Stimulated activated CD8-positive, alpha-beta memory T cell treated with anti-CD3 and anti-CD28 coated beads, Interleukin-15, amount 100 ng/mL, for 4 hours (primary cell): ENCODE data around the gene TRABD2B.

Source experiments
- DNase-seq, 2 donors: peaks; one replicate each; pipeline ENCODE4 v3.0.0-alpha.2; 2020; ENCODE audit warnings: low read depth in 2 of 2

Gene TRABD2B

DNA sequence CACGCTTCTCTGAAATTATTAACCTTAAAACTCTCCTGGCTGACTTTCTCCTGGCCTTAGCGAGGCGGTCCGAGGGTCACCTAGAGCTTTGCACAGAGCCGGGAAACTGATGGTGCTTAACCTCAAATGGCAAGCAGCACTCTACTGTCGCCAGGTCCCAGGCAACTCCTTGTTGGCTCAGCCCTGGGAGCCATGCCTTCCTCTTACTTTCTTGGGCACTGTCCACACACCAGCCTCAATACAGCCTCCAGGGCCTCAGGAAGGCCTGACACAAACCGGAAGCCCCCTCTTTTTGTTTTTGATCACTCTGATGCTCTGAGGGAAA, 3.8 kb downstream of the TRABD2B start:
- no peak for DNase-seq

DNA sequence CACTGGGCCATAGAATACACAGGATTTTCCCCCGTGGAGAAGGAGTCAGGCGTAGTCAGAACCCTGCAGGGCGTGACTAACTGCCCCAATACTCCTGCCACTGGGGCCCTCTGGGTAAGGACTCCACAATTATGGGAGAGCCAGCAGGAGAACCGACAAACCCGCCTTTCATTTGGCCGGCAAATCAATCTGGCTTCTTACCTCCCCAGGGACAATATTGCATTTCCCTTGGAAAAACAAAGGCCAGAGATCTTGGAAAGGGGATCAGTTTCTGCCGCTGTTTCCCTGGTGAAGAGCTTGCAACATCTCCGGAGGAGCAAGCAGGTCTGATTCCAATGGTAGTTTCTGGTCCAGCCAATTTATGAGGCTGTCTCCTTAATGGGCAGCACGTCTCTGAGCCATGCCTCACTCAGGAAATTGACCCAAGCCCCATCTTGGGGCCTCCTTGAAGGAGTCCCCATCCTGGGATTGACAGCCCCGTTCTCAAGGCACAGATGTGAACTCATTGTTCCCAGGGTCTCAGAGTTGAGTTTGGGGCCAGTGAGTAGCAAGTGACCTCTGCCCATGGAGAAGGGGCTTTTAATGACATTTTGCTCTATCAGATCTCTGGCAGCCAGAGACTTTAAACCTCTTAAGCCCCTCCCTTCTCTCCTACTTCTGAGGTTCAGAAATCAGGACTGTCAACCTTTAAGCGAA, 4.3 kb downstream of the TRABD2B start:
- DNase-seq, result no peak

- DNase-seq, result no peak
Measured at GRCh38 chr1:47991673-47992072, 5.5 kb downstream of the TRABD2B start.

DNA sequence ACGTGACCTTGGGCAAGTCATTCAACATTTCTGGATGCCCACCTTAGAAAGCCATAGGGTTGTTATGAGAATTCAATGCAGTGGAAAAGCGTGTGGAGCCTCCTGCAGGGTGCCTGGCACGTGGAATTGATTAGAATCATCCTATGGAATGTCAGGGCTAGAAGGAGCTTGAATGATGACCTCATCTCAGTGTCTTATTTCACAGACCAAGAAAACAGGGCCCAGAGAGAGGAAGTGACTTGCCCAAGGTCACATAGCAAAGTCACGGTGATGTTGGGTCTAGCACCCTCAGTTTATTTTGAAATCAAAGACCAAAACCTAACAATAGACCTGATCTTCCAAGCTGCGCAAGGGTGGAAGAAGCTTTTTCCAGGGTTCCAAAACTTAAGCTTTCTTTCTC, 6.0 kb downstream of the TRABD2B start:
- no peak for DNase-seq

- DNase-seq, result no peak
Measured at GRCh38 chr1:47990286-47990685, 6.9 kb downstream of the TRABD2B start.

GRCh38 chr1:47987601-47988000, 9.6 kb downstream of the TRABD2B start:
- DNase-seq, result no peak

DNA sequence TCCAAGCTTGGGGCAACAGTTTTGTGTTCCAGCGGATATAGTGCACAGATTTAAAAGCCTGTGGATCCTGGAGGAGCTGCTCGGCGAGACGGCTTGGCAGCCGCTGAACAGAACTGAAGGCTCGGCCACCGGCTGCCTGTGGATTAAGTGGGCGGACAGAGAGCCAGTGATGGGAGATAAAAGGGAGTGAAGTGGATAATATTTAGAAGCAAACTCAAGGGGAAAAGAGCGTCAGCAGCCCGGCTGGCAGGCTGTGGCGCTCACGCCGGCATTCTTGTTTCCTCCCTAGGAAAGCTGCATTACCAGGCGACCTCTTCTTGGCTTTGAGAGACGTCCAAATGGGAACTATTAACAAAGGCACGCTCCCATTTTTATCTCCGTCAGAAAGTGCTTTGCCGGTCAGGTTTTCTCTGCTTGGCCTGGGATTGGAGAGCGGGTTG, 10.4 kb downstream of the TRABD2B start:
- no peak for DNase-seq

GRCh38 chr1:47985018-47985417, 12.2 kb downstream of the TRABD2B start:
- no peak for DNase-seq

DNA sequence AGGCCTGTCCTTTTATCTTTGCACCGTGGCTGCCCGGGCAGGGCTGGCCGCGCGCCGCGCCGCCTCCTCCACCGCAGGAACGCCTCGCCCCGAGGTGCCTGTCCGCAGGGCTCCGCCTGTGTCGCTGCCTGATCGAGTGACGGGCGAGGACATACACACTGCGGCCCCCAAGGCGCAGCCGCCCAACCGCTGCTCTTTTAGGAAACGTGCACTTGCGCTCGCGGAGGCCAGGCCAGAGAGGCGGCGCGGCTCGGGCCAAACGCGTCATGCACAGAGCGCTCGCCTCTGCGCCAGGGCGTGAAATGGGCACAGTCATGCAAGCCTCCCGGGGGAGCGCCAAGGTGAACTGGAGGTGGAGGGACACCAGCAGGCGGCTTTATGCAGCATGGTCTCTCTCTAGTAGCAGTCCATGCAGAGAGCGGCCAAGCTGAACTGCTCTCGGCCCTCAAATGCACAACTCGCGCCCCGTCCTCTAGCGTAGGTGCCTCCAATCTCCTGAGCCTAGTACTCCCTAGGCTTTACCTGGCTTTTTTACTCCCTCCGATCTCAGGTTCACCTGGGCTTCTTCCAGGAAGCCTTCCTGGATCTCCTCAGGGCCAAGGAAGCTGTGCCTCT, 12.9 kb downstream of the TRABD2B start:
- no peak for DNase-seq

DNA sequence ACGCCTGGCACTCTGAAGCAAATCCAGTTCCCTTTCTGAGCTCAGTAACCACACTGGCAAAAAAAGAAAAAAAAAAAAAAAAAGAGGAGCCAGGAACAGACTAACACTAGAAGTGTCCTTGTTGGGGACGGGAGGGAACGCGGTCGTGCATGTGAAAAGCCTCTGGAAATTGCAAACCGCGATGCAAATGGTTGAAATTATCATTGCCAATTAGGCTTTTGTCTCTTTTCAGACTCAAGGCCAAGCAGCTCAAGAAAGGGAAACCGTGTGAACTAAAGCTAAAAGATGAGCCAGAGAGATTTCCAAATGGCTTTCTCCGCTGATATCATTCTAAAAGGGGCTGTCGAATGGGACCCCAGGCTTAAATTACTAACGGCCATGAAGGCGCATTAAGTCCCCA, 13.5 kb downstream of the TRABD2B start:
- no peak for DNase-seq

DNA sequence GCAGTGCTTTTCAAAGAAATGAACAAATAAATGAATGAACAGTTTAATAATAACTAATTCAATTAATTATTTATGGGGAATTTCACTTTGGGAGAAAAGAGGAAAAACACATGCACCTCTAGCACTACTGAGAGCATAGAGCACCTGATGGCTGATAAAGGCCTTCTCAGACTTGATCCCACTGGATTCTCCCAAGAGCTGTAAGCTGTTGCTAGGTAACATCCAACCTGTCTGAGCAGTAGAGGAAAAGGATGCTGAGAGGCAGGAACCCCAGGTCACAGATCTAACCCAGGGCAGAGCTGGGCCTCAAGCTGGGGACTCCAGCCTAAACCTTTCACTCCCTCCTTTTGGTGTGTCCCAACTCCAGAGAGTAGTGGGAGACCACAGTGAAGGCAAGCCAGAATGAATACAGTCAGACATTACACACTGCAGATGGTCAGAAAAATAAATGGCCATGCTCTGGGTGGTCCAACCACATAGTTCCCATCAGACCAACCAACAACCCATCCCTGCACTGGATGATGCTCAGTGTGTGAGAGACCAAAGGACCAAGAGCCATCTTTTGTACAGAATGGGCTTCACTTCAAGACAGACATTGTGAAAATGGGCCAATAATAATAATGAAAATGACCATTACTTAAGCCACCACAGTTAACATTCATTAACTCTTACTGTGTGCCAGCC, 15.4 kb downstream of the TRABD2B start:
- no peak for DNase-seq

- no peak for DNase-seq
Measured at GRCh38 chr1:47980501-47980900, 16.7 kb downstream of the TRABD2B start.

DNA sequence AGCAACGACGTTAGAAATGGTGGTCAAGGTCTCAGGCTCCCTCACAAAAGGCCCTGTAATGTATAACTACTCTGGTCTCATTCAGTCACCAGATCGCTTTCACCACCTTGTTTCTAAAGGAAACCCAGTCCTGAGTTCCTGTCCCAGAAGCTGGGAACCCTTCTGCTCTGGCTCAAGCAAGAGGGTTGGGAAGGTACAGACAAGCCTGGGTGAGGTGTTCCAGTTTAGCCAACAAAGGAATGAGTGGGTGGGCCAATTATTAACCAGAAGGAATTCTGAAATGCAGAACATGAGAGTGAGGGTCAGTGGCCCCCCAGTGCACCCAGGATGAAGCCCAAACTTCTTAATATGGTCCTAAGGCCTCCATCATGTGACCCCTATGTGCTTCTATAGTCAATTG, 17.5 kb downstream of the TRABD2B start:
- no peak for DNase-seq

GRCh38 chr1:47978486-47978885, 18.7 kb downstream of the TRABD2B start:
- DNase-seq, result no peak

- no peak for DNase-seq
Measured at GRCh38 chr1:47976728-47977127, 20.5 kb downstream of the TRABD2B start.

DNA sequence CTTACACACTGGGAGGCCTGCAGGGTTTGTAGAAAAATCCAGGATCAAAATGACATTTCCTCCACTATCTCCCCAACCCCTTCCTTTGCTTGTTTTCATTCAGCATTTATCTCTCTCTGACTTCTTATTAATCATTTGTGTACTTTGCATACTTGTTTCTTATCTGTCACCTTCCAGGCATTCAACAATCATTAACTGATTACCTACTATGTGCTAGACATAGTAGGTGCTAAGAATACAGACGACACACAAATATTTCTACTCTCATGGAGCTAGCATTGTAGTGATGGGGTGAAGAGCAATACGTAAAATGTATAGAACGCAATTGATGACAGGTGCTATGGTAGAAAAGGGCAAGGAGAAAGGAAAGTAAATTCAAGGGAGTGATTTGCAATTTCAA, 20.9 kb downstream of the TRABD2B start:
- no peak for DNase-seq

DNA sequence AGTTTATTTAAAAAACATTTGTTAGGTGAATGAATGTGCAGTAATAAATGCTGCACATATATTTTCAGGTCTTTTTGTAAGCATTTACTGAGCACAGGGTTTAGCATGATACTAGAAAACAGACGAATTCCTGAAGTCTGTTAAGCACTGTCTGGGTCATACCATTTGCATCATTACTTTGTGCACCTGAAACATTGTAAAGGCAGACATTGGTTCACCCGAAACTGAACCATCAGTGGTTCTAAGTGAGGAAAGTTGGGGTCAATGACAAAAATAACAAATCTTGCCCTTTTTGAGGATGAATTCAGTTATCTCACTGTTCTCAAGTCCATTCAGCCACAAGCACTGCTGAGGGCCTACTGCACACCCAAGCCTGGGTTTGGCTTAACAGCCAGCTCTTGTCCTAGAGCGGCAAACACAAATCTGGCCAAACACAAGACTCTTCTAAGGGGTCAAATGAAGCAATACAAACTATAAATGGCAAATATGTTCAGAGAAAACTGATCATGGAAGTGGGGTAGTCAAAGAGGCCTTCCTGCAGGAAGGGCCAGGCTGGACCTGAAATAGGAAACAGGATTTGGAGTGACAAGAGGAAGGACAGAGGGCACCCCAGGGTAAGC, 21.8 kb downstream of the TRABD2B start:
- no peak for DNase-seq

DNA sequence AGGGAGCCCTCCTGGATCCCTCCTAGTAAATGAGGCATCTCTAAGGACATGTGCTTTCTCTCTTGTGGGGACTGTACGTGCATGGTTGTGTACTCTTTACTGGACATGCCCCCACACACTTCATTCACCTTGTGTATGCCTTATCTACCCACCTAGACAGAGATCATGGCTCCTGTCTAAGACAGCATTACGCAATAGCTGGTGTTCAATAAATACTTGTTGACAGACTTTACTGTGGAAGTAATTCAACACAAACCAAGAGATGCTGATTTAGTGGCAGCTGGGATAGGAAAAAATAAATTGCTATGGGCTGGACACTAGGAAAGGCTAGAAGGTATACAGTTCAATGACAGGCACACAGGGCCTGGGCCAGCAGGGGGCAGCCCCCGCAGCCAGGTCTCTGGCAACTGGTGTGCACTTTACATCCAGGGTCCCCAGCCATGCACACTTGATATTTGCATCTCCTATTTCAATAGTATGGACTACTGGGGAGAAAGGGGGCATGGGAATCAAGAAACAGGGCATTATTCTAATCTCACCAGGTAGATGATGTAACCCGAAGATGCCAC, 24.2 kb downstream of the TRABD2B start:
- DNase-seq, result no peak

DNA sequence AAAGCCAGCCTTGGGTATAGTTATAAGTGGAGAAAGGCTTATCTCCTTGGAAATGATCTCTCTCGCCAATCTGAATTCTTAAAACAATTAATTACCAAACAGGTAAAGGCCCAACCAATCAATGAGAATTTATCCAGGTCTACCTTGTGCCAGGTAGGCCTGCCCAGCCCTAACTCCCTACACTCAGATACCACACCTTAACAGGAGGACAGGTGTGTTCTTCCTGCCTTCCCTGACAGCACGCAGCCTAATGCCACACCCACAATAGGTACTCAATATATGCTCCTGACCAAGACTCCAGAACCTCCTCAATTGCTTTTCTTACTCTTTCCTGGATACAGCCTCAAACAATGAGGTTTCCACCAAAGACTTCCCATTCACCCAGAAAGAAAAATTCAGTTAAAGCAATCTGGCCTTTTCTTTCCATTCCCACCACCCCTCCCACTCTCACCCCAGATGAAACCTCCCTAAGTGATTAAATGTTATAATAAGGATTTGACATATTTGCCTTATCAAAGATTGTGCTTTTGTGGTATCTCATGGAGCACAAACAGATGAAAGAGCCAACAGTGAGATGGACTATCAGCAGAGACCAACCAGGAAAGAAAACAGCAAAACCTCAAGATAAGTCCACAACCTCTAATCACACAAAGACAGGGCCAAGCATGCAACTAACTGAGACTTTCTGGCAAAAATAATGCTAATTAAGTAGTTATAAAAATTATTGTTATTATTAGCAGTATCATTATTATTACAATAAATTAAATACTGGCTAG, 25.6 kb downstream of the TRABD2B start:
- no peak for DNase-seq

- DNase-seq, result no peak
Measured at GRCh38 chr1:47970882-47971281, 26.3 kb downstream of the TRABD2B start.

DNA sequence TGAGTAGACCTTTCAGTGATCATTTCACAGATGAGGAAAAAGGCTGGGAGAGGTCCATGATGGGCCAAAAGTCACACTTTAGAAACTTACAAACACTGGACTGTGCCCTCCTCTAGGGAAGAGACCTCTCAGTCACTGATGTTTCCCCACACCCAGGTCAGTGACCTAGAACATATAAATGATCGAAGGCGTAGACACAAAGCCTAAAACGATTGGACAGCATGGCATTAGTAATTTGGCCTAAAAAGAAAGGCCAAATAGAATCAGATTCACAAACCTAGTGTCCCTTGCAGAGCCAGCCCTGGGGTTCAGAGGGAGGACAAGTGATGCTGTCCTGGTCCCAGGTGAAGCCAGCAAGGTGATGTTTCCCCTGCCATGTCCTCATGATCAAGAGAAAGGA, 27.7 kb downstream of the TRABD2B start:
- no peak for DNase-seq

DNA sequence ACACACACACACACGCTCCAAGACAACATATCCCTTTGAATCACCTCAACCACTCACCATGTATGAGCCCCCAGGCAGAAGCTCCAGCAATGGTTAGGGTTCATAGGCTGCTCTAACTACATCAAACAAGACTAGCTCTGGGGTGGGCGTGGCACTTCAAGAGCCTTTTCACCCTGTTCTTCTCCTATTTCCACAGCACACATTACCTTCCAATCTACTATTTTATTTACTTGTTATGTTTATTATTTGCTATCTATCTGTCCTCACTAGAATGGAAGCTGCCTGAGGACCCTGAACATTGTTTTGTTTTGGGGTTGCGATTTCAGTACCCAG, 28.7 kb downstream of the TRABD2B start:
- no peak for DNase-seq
